Gastroesophageal sphincter (tissue), 4 donors: ENCODE data around the gene AZIN2. TPM values are rescaled to one million over a fixed set of nuclear protein-coding genes. Genes with fewer than 3 reads are reported as not detected.
"Not testable (repeated sequence)": the region's sequence is repeated elsewhere in the genome, so short reads cannot be mapped to it uniquely, and the experiment has no call there.

Experiments
- ATAC-seq: fragments of 150-250 bp; one replicate; pipeline ENCODE4 v1.9.1; 2016; ENCODE audit warnings: mild to moderate bottlenecking, moderate library complexity
- H3K27ac ChIP-seq, 4 donors: fragments of 200-600 bp; sonication (generic) in 3 of 4; 1 replicate in 3 of 4; 2 replicates in 1 of 4; pipeline ENCODE4 v1.5.1; 2016 to 2019
- H3K27me3 ChIP-seq: fragments of 200-600 bp; sonication (generic); one replicate; pipeline ENCODE4 v1.5.1; 2019
- H3K36me3 ChIP-seq, 2 donors: fragments of 200-600 bp; sonication (generic); one replicate each; pipeline ENCODE4 v1.5.1; 2019; ENCODE audit warnings: control low read depth in 1 of 2
- H3K4me1 ChIP-seq, 3 donors: fragments of 200-600 bp; sonication (generic); 1 replicate in 2 of 3; 2 replicates in 1 of 3; pipeline ENCODE4 v1.5.1; 2016 to 2019; ENCODE audit warnings: control low read depth in 2 of 3
- H3K4me3 ChIP-seq, 2 donors: fragments of 200-600 bp; sonication (generic); one replicate each; pipeline ENCODE4 v1.5.1; 2019; ENCODE audit warnings: mild to moderate bottlenecking in 1 of 2, moderate library complexity in 1 of 2
- H3K9me3 ChIP-seq, 3 donors: fragments of 200-600 bp; sonication (generic); one replicate each; pipeline ENCODE4 v1.5.1; 2017 to 2019; ENCODE audit warnings: control low read depth in 2 of 3
- EP300 ChIP-seq: sonication (generic); formaldehyde crosslinking; IDR thresholded peaks from one replicate; pipeline ENCODE4 v1.6.1; 2017; ENCODE audit warnings: antibody characterized with exemption, mild to moderate bottlenecking
- POLR2A ChIP-seq, 2 donors: fragments of 450-650 bp; IDR thresholded peaks; one replicate each; pipeline ENCODE4 v1.6.1; 2017; ENCODE audit warnings: antibody characterized with exemption in 2 of 2, mild to moderate bottlenecking in 2 of 2, moderate library complexity in 1 of 2
- POLR2AphosphoS5 ChIP-seq: sonication (generic); formaldehyde crosslinking; IDR thresholded peaks from one replicate; pipeline ENCODE4 v1.6.1; 2017; ENCODE audit warnings: antibody characterized with exemption
- WGBS, 2 donors: methylation state at CpG; one replicate each; pipeline ENCODE4 v1.1.5; 2018; ENCODE audit warnings: low coverage in 1 of 2; 5-methylcytosine and 5-hydroxymethylcytosine counted together
- total RNA-seq, 4 donors: library from RNA; depleted of rRNA; stranded (reverse); fragments of >200 nt; gene quantifications; one replicate each; pipeline ENCODE4 v1.1.0, GENCODE V29; 2016
- TF ChIP-seq, protein P1 (sequence below), 4 experiments: fragments of 200-600 bp in 2 of 4; fragments of 450-650 bp in 2 of 4; sonication (generic) in 1 of 4; IDR thresholded peaks; one replicate each; pipeline ENCODE4 v1.5.1; 2017 to 2019; ENCODE audit warnings: antibody characterized with exemption in 4 of 4, mild to moderate bottlenecking in 2 of 4, moderate library complexity in 2 of 4

The AZIN2 gene
- total RNA-seq, 4 donors from 2014 or later = 0.31 to 6.4 (median 2.8) TPM

DNA sequence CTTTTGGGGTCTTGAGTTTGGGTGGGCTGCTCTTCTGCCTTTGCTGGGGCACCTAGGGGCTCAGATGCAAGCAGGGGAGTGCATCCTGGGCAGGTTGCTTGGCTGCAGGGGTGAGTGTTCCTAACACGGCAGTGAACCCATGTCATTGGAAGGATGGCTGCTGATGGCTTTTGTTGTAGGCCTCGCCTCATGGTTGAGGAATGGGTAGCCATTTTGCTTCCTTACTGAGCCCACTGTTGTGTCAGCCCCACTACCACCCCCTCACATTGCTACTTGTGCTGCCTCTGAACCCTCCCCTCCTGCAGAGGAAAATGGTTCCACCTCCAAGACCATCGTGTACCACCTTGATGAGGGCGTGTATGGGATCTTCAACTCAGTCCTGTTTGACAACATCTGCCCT is 16.8 kb downstream of the AZIN2 start:
- Histone ChIP-seq H3K27ac (no peak overlapping the region), H3K36me3 (peaks cover 0 to 33% of the 10 kb centered on the region in 2 donors), H3K4me1 (no peaks in the 10 kb centered on the region), H3K4me3 (no peak overlapping the region), H3K9me3 (no peaks in the 10 kb centered on the region), H3K27me3 (no peaks in the 10 kb centered on the region)
- 85 to 100% methylated on average over 1 to 2 of the region's 4 CpGs for WGBS, 2 donors
- TF ChIP-seq, protein P1, sequence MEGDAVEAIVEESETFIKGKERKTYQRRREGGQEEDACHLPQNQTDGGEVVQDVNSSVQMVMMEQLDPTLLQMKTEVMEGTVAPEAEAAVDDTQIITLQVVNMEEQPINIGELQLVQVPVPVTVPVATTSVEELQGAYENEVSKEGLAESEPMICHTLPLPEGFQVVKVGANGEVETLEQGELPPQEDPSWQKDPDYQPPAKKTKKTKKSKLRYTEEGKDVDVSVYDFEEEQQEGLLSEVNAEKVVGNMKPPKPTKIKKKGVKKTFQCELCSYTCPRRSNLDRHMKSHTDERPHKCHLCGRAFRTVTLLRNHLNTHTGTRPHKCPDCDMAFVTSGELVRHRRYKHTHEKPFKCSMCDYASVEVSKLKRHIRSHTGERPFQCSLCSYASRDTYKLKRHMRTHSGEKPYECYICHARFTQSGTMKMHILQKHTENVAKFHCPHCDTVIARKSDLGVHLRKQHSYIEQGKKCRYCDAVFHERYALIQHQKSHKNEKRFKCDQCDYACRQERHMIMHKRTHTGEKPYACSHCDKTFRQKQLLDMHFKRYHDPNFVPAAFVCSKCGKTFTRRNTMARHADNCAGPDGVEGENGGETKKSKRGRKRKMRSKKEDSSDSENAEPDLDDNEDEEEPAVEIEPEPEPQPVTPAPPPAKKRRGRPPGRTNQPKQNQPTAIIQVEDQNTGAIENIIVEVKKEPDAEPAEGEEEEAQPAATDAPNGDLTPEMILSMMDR (IDR thresholded peaks at IDR 0.05) = no peak
- TF ChIP-seq POLR2AphosphoS5 = no peak
- no peak for TF ChIP-seq EP300
- no peak for TF ChIP-seq POLR2A (IDR thresholded peaks at IDR 0.05)
- no peak for ATAC-seq

DNA sequence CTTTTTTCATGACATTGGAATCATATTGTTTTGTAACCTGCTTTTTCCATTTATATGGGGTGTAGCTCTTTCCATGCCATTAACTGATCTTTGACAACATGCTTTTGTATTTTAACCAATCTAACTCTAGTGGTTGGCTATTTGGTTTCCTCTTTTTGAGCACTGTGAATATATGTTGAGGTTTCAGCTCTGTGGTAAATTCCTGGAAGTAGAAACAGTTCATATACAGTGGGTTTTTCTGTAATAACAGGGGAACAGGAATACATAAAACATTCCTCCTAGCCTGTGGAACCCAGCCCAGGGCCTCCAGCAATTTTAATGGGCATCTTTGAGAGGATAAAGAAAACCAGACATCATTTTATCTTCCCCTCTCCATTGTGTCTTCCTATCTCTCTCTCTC is 17.4 kb downstream of the AZIN2 start:
- Histone ChIP-seq H3K4me3 (no peak overlapping the region), H3K9me3 (no peaks in the 10 kb centered on the region), H3K27me3 (no peaks in the 10 kb centered on the region), H3K36me3 (peaks cover 0 to 39% of the 10 kb centered on the region in 2 donors), H3K27ac (no peak overlapping the region), H3K4me1 (no peaks in the 10 kb centered on the region)
- no peak for ATAC-seq
- no peak for TF ChIP-seq EP300

DNA sequence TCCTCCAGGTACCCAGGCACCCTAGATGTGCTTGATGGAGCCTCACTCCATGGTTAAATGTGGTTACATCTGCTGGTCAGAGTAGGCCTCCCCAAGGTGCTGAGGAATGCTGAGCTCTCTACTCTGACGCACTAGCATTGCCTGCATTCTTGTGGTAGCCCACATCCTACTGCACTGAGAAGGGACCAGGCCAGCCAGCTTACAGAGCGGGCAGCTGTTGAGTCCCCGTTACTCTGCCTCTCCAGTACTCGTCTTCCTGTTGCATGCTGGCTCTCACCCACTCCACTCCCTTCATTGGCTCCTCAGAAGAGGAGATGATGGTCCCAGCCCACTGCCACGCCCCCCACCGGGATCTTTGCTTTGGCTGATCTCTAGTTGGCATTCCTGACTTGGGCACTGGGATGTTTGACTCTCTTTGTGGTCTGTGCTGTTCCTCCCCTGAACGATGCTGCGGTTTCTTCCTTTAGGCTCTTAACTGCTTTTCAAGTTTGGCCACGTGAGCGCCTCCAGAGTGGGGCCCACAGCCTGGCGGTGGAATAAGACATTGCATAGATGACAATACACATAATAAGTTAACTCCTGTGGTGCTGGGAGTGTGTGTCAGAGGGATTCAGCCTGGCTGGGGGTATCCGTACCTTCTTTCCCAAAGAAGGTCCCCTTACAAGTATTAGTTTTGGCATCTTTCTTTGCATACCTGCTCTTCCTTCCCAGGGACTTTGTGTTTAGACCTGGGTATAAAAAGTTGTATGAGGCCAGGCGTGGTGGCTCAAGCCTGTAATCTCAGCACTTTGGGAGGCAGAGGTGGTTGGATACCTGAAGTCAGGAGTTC is 18.6 kb downstream of the AZIN2 start:
- TF ChIP-seq POLR2AphosphoS5 = no peak
- TF ChIP-seq POLR2A (IDR thresholded peaks at IDR 0.05) = no peak
- no peak for TF ChIP-seq EP300
- TF ChIP-seq, protein P1 (IDR thresholded peaks at IDR 0.05) = no peak
- H3K9me3 ChIP-seq = no peaks in the 10 kb centered on the region
- no peak overlapping the region for H3K27ac ChIP-seq
- H3K4me3 ChIP-seq = no peak overlapping the region
- no peak for ATAC-seq
- 63 to 78% methylated on average over 9 to 12 of the region's 13 CpGs for WGBS, 2 donors
- H3K4me1 ChIP-seq = no peaks in the 10 kb centered on the region
- H3K36me3 ChIP-seq = peaks cover 0 to 42% of the 10 kb centered on the region in 2 donors
- H3K27me3 ChIP-seq = no peaks in the 10 kb centered on the region

- peaks cover 0 to 42% of the 10 kb centered on the region in 2 donors for H3K36me3 ChIP-seq
- not testable (repeated sequence) for H3K27me3 ChIP-seq, H3K4me1 ChIP-seq, H3K4me3 ChIP-seq, ATAC-seq, H3K9me3 ChIP-seq, H3K27ac ChIP-seq
- 83% methylated on average over 1 of the region's 4 CpGs; no CpG with 5 or more reads in 1 of the 2 donors for whole genome bisulfite sequencing, 2 donors
Measured at GRCh38 chr1:33100119-33100415, 19.1 kb downstream of the AZIN2 start.

DNA sequence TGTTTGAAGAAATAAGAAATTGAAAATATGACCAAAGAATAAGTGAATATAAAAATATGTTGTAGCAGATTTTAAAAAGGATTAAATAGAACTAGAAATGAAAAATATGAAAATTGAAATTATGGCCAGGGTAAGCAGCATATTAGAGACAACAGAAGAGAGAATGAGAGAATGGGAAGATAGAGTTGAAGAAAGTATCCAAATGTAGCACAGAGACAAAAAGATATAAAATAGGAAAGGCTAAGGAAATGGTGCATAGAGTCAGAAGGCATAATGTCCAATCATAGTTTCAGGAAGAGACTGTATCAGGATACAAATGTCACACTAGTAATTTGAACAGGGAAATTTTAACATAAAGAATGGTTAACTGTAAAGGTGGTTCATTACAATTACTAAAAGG is 29.5 kb downstream of the AZIN2 start:
- TF ChIP-seq EP300 = no peak
- no peak for TF ChIP-seq POLR2A (IDR thresholded peaks at IDR 0.05)
- no peak for TF ChIP-seq POLR2AphosphoS5
- TF ChIP-seq, protein P1 (IDR thresholded peaks at IDR 0.05) = no peak
- Histone ChIP-seq H3K27me3 (no peaks in the 10 kb centered on the region), H3K4me1 (no peaks in the 10 kb centered on the region), H3K4me3 (no peak overlapping the region), H3K27ac (no peak overlapping the region), H3K36me3 (peaks cover 0 to 8% of the 10 kb centered on the region in 2 donors), H3K9me3 (peaks cover 0 to 9% (median 0%) of the 10 kb centered on the region in 3 donors)
- no peak for ATAC-seq

DNA sequence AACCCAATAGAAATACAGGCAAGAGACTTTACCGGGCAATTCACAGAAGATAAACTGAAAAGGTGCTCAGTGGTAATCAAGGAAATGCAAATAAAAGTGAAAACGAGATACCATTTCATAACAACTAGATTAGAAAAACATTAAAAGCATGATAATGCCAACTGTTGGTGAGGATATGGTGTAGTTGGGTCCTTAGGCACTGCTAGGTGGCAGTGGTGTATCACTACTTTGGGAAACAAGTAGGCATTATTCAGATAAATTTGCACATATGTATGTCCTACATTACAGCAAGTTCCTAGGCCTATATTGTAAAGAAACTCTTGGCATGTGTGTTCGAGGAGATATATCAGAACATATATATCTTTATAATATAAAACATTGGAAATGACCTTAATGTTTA is 31.0 kb downstream of the AZIN2 start:
- no peak overlapping the region for H3K4me3 ChIP-seq
- H3K9me3 ChIP-seq = peaks cover 0 to 9% (median 0%) of the 10 kb centered on the region in 3 donors
- H3K4me1 ChIP-seq = no peaks in the 10 kb centered on the region
- H3K36me3 ChIP-seq = peaks cover 0 to 4% of the 10 kb centered on the region in 2 donors
- ATAC-seq = no peak
- 45 to 46% methylated on average over 2 to 3 of the region's 3 CpGs for WGBS, 2 donors
- no peak overlapping the region for H3K27ac ChIP-seq
- no peak for TF ChIP-seq EP300
- TF ChIP-seq POLR2AphosphoS5 = no peak
- no peak for TF ChIP-seq POLR2A (IDR thresholded peaks at IDR 0.05)
- TF ChIP-seq, protein P1 (IDR thresholded peaks at IDR 0.05) = no peak
- H3K27me3 ChIP-seq = no peaks in the 10 kb centered on the region
